Kidney capillary endothelial cell (primary cell): ENCODE measurements around the gene LBX1.

ENCODE experiments used
- DNase-seq: peaks from one replicate; pipeline ENCODE4 v3.0.0-alpha.2; 2018; ENCODE audit warnings: low spot score

LBX1 gene

DNA sequence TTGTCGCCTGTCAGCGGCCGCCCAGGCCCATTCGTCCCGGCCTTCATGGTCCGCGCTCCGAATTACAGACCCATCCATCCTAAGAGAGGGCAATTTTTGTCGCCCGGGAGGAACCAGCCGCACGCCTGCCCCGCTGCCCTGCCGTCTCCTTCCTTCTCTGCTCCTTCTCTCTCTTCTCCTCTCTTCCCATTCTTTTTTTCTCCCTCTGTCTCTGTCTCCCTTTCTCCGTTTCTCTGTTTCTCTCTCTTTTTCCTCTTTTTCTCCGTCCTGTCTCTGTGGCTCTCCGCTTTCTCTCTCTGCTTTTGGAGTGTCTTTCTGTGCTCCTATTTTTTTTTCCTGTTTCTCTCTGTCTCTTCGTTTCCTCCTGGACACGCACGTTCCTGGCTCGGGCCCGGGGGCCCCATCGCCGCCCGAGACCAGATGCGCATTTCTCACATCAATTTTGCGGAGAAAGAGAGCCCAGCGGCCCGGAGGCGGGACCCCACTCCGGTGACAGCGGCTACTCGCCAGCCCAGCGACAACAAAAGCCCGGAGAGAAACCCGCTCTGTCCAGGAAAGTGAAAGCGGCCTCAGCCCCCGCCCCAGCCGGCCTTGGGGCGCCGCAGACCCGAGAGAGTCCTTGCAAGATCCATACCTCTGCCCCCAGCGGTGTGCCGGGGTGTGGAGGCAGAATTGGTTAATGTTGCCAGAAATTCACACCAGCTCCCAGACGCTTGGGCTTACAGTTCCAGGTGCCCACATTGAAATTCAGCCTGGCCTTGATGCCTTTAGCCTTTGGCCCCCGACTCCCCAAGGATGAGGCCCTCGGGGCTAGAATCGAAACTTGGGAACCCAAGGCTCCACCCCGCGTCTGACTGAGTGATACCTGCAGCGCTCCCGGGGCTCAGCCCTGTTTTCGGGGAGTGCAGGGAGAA lies 4.1 kb downstream of the LBX1 start:
- DNase-seq = no peak

DNA sequence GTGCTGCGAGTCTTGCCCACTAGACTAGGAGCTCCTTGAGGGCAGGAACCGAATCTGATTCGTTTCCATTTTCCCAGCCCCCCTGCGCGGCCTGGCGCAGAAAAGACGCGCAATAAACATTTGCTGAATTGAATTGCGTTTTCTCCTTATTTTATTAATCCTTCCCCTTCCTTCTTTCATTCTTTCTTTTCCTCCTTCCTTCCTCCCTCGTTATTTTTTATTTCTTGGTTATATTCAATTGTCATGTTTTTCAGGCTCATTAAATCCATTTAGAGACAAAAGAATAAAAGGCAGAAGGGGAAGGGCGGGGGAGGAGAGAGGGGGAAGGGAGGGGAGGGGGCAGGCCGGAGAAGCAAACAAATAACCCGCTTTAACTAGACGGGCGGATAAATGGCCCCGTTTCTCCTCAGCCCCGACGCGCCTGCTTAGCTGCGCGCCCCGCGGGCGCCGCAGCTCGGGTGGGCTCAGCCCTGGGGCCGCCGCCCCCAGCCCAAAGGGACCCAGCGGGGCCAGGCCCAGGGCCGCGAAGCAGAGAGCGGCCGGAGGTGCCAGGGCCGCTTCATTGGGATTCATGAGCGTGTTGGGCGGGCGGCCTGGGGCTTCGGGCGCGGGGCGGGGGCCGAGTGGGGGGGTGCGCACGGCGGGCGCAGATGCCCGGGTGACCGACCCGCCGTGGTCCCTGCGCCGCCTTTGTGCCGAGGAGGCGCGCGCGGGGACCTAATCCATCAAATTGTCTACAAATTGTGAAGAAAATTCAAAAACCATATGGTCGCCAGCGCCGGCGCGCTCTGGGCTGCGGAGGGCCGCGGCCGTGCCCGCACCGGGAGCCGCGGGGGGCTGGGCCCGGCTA lies 5.0 kb downstream of the LBX1 start:
- DNase-seq = no peak

DNA sequence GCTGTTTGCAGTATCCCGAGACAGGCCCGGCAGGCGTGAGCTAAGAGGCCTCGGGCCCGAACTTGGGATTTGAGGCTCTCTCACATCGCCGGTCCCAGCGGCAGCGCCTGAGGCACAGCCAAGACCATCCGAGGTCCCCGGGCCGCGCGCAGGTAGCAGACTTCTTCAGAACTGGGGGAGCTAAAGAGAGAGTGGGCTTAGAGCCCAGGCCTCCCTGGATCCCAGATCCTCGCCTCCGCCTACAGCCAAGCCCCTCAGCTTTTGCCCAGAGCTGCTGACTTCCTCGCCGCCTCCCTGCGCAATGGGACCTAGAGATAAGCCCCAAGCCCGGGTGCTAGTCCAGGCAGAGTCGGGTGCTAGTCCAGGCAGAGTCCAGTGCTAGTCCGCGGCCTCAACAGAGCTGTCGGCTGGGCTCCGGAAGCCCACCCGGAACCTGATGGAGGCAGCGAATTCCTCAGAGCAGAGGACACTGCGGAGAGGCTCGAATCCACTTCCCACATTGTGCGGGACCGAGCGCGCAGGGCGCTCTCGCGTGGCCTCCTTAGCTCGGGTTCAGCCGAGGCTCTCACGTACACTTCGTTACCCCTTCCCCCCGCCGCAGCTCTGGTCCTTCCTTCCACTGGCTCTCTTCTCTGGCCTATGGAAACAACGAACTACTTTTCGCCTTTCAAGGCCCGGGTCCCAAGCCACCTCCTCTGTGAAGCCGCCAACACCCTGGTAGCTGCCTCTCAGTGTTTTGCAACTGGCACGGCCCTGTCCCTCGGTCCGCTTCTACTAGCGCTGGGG lies 5.8 kb downstream of the LBX1 start:
- no peak for DNase-seq

DNA sequence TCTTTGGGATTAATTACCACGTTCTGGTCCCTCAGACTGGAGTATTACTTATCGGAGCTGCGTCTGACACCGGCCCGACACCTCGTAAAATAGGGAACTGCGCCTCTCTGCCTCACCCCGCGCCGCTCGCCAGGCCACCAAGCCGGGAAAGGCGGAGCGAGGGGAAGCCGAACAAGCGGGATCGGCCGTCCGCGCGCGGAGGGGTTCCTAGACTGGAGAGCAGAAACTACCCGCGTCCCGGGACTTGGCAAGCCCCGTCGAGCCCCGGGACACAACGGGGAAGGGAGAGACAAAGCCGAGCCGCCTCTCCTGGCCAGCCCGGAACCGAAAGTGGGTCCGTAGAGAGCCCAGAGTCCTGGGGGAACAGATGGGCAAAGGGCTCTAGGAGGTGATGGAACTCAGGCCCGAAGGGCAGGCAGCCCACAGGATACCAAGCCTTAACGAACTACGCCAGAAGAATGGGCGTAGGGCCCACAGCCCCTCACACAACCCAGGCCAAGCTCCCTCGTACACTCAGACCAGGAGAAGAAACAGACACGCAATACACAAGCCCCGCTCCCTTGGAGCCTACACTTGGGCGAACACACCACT lies 6.5 kb downstream of the LBX1 start:
- no peak for DNase-seq

DNA sequence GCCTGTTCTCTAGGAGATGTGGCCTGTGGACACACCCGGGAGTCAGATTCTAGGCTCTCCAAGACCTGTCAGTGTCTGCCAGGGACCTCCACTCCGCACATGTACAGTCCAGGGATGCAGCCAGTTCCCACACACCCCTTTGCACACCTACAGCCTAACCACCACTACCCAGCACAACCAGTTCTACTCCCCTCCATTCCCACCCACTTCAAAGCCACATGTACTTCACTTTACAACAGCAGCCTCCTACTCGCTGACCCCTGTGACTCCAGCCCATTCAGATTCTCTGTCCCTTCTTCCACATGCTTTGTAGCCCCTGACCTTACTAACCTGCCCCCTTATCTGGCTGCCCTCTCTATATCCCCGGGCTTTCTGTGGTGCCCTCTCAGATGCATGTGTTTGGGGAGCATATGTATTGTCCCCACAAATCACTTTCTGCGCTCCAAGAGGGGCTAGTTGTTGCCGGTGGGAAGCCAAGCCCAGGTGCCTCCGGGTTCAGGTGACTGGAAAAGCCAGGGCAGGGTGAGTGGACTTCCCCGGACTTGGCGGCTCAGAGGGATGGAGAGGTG lies 7.2 kb downstream of the LBX1 start:
- no peak for DNase-seq

DNA sequence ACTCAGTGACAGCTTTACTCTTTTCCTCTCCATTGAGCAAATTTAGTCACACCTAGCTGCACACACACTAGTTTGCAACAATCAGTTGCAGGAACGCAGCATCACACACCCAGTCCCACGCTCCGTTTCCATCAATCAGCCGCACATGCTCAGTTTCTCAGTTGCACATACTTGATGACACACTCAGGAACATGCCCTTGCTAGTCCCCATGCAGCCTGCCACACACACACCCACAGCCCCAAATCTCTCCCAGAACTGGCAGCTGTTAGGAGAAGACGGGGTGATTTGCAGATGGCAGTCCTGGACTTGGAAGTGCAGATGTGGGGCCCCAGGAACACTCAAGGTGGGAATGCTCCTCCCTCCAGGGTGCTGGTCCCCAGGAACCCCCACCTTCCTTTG lies 7.7 kb downstream of the LBX1 start:
- no peak for DNase-seq

- DNase-seq = no peak
These were observed 9.3 kb downstream of the LBX1 start for GRCh38 chr10:101219946-101220451.

- DNase-seq = no peak
These were observed 9.9 kb downstream of the LBX1 start for GRCh38 chr10:101219139-101219945.

- DNase-seq = no peak
These were observed 10.7 kb downstream of the LBX1 start for GRCh38 chr10:101218351-101219138.

DNA sequence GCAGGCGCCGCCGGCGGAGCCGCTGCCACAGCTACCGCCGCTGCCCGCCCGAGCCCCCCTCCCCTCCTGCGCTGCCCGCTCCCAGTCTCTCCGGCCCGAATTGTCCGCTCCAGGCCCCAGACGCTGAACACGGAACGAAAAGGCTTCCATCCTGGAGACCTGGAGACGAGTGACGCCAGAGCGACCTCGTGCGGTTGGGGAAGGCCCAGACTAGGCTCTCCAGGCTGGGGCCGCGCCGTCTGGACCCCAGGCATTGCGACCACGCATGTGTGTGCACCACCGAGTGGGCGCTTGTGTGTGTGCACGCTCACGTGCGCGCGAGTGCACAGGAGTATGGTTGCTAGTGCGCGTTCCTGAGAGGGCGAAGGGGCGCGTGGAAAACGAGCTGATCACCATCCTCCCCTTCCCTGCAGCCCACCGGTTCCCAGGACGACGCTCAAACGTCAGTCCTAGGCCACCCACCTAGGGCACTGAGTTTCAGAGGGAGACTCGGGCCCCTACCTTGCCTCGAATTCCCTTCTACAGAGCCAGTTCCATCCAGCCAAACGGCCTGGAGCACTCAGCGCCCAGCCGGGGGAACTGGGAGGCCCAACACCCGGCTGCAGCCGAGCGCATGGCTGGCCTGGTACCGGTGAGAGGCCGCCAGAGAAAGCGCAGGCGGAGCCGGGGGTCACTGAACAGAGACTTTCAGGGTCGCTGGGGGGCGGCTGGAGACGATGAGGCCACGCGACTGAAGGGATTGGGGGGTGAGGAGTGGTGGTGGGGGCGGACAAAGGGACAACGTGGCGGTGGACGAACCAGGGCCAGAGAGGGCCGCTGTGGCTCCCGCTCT lies 11.6 kb downstream of the LBX1 start:
- no peak for DNase-seq

DNA sequence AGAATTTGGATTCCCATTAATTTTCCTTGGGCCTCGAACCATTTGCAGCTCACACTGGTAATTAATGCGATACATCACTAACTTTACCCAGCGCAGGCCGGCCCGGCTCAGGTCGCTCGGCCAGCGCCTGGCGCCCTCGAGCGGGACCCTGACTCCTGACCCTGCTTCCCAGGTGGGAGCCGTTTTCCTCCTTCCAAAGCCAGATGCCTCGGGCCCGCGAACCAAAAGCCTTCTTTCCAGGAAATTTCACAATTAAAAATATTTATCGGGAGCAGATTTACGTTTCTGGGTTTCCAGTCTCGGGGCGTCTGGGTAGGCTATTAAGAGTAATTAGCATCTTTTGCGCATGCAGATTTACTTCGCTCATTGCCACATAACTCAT lies 12.2 kb downstream of the LBX1 start:
- no peak for DNase-seq

- DNase-seq = no peak
These were observed 12.8 kb downstream of the LBX1 start for GRCh38 chr10:101216207-101217043.

GRCh38 chr10:101215397-101216206 lies 13.7 kb downstream of the LBX1 start:
- DNase-seq = no peak

- no peak for DNase-seq
These were observed 14.5 kb downstream of the LBX1 start for GRCh38 chr10:101214446-101215396.

GRCh38 chr10:101208543-101208942 lies 20.7 kb downstream of the LBX1 start:
- no peak for DNase-seq

DNA sequence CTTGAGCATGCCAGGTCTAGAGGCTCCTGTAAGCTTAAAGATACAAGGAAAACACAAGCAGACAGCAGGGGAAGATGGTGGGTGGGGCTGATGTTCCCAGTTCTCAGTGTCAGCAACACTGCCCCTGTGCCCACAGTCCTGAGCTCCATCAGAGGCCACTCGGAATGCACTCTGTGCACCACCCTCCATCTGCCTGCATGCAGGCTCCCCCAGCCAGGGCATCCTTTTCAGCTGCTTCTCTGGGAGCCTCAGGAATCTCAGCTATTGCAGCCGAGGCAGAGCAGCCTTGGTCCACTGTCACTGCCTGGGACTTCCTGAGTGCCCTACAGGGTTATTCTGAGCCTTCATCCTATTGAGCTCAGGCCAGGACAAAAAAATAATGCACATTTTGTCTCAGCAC lies 22.2 kb downstream of the LBX1 start:
- DNase-seq = no peak
